COLO829 (cell line): ENCODE results near the gene ZSCAN21.
A peak's percentile ranks its signal among the peaks of the same experiment; 100 is the strongest.

Source experiments
- DNase-seq: peaks from one replicate; pipeline ENCODE4 v3.0.0; 2012; ENCODE audit warnings: low spot score

Gene ZSCAN21

DNA sequence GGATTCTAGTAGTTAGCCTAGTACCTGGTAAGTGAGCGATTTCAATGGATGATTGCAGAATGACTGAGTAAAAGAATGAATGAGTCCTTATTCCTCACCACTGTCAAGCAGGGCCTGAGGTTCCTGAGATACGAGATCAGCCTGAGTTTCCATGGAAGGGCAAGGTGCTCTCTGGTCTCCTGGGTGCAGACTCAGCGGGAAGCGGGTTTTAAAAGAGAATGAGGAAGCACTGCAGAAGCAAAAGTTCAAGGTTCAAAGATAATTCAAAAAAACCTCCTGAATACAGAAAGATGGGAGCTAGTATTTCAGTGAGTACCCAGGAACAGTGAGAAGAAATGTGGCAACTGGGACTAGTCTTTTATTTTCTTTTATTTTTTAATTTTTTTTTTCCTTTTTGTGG, 27.6 kb downstream of the ZSCAN21 start:
- DNase-seq = no peak

DNA sequence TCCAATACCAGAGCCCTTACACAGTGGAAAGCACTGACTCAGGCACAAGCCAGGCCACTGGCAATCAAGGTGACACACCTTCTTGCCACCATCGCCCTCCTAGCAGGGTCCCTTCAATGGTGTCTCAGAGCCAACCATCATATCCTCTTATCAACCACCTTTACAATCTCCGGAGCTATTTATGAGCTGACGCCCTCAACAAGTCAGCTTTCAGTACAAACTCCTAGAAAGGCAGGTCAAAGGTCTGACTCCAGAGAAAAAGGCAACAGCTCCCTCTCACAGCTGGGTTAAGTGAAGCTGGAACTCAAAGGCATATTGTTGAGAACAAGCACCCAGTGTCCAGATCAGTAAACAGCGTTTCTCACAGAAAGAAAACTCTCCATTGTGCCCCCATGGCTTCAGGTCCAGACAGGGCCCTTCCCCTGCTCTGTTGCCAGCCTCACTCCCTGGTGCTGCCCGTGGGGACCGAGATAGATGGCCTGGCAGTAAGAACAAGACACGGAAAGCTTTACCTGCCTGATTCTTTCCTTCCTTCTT, 29.5 kb downstream of the ZSCAN21 start:
- DNase-seq = peak; percentile 64

DNA sequence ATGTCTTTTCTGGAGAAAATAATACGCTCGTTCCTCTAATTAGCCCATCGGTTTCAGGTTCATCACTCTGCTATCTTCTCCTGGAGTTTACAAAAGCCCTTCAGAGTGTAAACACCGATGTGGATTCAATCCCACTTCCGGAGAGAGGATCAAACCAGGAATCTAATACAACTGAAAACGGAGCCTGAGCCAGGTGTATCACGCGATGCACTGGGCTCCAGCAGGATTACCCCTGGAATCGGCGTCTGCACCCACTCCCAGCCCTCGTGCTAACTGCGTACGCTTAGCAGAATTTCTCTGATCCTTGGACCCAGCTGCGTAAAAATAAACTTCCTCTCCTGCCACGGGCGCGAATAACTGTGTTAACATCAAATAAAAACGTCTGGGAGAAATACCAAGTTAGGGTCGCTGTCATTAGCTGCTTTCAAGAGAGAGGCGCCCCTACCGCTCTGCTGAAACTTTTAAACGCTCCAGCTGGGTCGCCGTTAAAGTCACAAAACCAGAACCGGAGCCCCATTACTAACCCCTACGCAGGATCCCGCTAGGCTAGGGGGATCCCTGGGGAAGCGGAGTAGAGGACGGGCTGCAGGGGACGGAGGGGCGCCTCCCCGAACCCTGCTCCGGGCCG, 31.4 kb downstream of the ZSCAN21 start:
- DNase-seq = no peak

DNA sequence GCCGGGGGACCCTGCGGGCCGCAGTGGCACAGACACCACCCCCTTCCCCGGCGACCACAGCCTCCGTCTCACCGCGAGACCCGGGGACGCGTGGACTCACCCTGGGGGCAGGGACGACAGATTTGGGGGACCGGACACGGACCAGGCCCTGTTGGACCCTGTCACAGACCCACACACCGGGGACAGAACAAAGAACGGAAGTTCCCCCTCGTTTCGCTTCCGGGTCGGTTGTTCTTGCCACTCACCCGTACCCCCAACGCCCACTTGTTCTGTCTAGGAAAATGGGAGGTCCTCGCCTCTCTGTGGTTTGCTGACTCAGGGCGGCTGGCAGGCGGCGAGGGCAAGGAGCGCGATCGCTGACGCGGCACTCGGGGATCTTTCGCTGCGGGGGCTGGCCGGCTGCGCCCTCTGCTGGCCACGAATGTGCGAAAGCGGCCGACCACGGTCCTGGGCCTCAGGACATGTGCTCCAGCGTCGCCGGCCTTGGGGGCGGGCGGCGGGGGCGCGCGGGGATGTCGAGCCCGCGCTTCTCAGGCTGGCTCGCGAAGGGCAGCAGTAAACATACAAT, 32.0 kb downstream of the ZSCAN21 start, which contains the start of gene ZNF3:
TSS of gene ZNF3 (minus strand) at position 189 of the 568 bp plus-strand sequence. CDS start 4,366 bp downstream, outside the sequence.
- peak; percentile 97 for DNase-seq

DNA sequence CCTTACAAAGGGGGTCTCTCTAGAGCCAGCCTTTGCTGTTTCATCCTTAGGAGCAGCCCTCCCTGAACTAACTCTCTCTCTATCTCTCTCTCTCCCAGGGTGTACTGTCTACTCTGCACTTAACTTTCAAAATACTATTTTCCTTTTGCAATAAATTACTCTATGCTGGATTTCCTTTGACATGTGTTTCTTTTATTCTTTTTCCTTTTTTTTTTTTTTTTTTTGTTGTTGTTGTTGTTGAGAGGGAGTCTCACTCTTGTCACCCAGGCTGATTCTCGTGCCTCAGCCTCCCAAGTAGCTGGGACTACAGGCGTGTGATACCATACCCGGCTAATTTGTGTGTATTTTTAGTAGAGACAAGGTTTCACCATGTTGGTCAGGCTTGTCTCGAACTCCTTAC, 33.4 kb downstream of the ZSCAN21 start:
- no peak for DNase-seq

DNA sequence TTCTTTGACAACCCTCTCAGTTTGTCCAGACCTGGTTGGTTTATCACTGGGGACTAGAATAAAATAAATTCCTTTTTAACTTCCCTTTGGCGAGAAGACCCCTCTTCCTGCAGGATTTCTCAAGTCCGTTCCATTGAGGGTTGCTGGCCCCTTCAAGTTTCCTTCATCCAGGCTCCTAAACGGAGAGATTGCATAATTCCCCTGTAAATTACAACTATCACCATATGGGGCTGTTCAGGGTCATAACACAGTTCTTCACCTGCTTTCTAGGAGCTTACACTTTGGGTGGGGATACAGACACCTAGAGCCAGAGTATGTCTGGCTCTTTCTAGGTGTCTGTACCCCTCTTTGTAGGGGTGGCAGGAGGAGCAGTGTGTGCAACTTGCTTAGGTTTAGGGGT, 35.9 kb downstream of the ZSCAN21 start:
- no peak for DNase-seq

DNA sequence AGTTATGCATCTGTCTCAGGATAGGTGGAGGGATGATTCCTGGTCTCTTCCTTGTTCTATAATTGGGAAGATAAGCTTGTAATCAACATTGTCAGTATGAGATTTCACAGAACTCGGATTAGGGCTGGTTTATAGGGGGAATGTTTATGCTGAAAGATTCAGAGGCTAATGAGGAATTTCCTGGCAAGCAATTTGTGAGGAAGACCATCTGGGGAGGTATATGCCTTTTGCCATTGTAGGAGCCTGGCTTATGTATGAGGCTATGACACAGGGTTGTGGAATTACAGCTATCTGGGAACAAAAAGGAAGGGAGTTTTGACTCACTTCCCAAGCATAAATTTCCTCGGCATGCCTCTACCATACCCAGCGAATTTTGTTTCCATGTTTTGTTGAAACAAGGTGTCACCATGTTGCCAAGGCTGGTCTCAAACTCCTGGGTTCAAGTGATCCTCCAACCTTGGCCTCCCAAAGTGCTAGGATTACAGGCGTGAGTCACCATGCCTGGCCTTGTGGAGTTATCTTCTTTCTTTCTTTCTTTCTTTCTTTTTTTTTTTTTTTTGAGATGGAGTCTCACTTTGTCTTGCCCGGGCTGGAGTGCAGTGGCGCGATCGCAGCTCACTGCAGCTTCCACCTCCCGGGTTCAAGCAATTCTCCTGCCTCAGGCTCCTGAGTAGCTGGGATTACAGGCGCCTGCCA, 37.6 kb downstream of the ZSCAN21 start:
- DNase-seq = no peak

DNA sequence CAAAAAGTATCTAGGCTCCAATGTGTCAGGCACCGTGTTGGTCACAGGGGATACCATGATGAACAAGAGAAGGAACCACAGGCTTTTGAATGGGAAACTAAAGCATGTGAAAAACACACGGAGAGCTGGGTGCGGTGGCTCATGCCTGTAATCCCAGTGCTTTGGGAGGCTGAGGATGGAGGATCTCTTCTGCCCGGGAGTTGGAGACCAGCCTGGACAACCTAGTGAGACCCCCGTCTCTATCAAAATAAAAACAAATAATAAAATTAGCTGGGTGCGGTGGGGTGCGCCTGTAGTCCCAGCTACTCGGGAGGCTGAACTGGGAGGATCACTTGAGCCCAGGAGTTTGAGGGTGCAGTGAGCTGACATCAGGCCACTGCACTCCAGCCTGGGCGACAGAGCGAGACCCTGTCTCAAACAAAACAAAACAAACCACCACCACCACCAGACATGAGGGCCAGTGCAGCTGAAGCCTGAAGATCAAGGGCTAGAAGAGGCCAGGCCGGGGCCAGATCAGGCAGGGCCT, 38.6 kb downstream of the ZSCAN21 start:
- no peak for DNase-seq

DNA sequence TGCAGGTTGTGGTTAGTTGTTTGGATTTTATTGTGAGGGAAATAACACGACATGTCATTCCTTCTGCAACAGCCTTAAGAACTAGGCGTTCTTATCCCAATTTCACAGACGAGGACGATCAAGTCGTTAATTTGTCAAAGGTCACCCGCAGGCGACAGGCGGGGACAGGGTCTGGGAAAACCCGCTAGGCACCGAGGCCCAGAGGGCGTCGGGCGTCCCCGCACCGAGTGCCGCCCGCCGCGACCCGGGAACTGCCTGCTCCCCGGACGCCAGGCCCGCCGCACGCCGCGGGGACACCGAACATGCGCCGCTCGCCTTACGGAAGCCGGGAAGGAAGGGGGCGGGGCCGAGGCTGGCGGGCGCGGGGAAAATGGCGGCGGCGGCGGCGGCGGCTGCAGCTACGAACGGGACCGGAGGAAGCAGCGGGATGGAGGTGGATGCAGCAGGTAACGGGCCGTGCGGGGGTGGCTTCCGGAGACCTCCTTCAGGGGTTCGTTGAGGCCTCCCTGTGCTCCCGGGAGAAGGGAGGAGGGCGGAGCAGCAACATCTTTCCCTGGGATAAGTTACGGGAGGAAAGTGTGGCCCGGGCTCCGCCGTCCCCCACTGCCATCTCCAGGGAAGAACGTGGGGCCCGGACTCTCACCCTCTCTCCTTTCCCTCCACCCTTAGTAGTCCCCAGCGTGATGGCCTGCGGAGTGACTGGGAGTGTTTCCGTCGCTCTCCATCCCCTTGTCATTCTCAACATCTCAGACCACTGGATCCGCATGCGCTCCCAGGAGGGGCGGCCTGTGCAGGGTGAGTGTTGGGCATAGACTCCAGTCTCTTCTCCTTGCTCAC, 39.3 kb downstream of the ZSCAN21 start, which contains the start of gene COPS6:
TSS of gene COPS6 (plus strand) at position 349 of the 837 bp plus-strand sequence. CDS start at position 371, 22 bp downstream.
- peak; percentile 81 for DNase-seq

DNA sequence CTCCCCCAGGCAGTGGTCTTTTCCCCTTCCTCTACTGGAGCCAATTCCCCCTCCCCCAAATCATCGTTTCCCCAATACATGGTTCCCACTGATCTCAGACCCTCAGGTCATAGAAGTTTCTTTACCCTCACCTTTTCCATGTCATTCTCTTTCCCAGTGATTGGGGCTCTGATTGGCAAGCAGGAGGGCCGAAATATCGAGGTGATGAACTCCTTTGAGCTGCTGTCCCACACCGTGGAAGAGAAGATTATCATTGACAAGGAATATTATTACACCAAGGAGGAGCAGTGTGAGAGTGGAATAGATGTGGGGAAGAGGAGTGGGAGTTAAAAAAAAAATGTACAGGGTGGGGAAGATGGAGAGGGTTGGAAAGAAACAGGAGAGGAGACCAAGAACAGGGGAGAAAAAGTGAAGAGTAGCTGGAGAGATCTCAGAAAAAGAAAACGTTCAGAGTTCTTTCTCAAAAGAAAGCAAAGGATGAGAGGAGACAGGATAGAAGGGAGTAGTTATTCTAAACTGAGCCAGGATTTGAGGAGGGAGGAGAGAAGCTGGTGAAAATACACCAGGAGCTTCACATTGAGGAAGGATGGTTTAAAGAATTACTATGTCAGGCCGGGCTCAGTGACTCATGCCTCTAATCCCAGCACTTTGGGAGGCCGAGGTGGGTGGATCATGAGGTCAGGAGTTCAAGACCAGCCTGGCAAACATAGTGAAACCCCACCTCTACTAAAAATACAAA, 40.1 kb downstream of the ZSCAN21 start:
- no peak for DNase-seq

DNA sequence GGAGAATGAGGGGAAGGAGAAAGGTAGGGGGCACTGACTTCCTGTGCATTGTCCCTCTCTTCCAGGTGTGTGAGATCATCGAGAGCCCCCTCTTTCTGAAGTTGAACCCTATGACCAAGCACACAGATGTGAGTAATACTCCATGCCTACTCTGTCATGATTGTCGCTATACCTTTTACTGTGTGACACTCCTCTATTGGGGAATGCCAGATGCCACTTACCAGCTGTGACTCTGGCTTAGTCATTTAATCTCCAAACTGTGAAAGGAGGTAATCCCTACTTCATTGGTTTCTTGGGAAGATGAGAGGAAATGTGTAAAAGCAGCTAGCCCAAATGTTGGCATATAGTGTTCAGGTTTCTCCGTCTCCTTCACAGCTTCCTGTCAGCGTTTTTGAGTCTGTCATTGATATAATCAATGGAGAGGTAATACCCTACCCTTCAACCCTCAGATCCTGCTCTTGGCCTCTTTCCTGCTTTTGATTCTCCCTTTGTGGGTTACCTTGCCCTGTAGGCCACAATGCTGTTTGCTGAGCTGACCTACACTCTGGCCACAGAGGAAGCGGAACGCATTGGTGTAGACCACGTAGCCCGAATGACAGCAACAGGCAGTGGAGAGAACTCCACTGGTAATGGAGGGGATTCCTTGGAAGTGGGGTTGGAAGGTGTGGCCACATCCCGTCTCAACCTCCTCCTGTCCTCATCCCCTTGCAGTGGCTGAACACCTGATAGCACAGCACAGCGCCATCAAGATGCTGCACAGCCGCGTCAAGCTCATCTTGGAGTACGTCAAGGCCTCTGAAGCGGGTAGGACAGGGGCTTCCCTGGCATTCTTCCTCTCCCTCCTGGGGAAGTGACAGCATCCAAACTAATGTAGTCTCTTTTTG, 41.2 kb downstream of the ZSCAN21 start:
- no peak for DNase-seq

DNA sequence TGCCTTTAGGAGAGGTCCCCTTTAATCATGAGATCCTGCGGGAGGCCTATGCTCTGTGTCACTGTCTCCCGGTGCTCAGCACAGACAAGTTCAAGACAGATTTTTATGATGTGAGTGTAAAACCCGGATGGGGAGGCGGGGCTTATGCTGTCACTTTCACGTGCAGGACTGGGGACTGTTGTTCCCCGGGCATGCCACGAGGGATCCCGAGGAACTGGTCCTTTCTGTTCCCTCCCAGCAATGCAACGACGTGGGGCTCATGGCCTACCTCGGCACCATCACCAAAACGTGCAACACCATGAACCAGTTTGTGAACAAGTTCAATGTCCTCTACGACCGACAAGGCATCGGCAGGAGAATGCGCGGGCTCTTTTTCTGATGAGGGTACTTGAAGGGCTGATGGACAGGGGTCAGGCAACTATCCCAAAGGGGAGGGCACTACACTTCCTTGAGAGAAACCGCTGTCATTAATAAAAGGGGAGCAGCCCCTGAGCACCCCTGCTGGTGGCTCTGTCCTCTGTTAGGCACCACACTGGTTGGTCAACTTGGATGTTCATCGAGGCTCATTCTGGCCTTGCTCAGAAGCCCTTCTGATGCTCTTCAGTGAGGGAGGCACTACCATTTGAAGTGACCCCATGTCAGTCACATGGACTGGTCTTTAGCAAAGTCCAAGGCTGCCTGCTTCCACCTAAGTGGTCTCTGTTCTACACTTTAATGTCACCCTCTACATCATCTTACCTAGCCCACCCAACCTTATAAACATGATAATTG, 42.0 kb downstream of the ZSCAN21 start:
- DNase-seq = no peak

DNA sequence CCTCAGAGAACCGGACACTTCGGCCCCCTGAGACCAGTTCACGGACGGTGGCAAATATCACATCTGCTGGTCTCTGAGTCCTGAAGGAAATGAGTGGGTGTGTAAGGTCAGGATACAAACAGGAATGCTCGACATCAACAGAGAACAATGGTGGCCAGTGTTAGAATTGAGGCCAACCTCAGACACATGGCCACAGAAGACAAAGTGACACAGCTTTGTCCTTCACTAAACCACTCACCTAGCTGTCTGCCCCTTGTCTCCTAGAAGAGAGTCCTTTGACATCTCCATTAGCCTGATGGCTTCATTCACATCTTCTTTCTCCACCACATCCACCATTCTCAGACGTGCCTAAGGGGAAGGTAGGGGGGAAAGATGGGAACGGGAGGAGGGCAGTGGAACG, 43.5 kb downstream of the ZSCAN21 start:
- DNase-seq = peak; percentile 75

DNA sequence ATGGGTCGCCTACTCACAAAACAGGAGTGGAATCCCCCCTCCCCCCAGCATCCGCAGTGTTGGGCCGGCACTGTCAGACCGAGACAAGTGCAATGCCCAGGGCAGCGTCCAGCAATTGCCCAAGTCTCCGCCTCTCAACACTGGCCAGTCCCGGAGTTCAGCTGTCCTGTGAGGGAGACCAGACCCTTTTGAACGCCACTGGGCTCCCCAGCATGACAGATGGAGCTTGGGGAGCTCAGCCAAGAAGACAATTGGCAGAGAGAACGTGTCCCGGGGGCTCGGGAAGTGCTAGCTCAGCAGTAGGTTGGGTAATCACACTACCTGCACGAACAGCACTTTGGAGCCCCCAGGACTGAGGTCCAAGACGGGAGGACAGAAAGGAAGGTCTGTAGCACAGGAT, 43.9 kb downstream of the ZSCAN21 start:
- no peak for DNase-seq

DNA sequence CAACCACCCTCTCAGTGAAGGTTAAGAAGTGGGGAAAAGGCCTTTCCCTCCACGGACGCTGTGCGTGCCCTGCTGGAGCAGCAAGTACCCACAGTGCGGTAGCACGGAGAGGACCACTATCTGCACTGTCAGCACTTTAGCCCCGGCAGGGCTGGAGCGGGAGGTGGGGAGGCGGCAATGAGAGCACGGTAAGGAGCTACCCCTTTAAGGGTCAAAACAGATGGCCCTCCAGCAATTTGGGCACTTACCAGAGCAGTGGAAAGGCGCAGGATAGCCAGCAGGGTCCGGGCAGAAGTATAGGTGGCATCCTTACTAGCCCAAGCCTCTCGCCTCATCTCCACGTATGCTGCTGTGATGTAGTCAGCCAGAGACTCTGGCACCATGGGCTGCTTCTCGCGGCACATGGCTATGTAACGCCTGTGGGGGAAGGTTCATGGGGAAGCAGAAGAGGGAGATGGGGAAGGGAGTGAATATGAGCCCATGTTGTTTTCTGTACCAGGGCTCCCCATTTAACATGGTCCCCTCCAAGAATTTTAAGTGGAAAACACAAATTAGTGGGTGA, 44.4 kb downstream of the ZSCAN21 start:
- no peak for DNase-seq

DNA sequence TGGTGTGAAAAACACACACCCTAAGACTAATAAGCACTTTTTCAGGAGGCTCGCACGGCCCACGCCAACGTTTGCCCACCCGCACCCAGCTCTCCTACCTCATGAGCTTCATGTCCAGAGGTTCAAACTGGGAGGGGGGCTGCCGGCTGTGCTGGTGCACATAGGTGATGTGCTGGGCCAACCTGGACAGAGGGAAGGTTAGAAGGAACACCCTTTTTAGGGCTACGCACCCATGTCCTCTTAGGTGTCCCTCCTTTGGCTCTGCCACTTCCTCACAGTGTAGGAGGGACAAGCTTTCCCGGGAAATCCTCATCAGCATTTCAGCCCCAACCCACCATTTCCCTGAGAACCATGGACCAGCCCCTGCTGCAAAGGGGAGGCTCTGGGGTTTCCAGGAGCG, 45.7 kb downstream of the ZSCAN21 start:
- no peak for DNase-seq

DNA sequence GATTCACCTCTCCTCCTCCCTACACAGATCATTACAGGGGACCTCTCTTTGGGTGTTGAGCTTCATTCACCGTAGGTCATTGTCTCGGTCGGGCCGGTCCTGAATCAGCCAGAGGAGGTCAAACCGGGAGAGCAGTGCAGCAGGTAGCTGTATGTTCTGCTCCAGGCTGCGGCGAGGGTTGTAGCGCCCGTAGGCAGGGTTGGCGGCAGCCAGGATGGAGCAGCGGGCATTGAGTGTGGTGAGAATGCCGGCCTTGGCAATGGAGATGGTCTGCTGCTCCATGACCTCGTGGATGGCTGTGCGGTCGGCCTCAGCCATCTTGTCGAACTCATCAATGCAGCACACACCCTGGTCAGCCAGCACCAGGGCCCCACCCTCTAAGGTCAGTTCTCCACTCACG, 46.1 kb downstream of the ZSCAN21 start:
- DNase-seq = no peak

DNA sequence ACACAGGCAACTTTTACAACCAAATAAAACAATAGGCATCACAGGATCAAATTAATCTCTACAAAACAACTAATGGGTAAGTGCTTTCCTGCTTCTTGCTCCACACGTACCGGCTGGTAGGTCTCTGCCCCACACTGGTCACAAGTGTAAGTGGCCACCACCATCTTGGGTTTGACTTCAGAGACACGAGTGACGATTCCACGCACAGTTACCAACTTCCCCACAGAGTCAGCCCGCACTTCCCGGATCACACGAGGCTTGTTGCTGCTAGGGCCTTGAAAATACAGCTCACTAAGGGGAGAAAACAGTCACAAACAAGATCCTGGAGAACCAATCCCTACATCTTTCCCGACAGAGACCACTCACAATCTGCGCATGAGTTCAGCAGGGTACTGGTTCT, 49.3 kb downstream of the ZSCAN21 start:
- no peak for DNase-seq

DNA sequence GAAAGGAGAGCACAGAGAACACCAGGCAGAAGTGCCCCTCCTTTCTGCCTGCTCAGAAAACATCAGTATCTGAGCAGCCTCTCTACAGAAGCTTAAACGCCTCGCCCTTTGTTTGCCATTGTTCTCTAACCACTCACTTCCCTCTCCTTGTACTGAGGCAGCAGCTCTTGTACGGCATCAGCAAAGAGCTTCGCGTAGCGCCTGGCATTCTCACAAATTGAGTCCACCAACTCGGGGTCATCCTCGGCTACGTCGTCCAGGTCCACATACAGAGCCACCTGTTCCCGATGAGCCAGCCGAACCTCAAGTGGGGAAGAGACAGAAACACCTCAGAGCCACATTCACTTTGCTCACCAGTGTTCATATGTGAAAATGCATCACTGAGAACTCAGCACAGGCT, 49.9 kb downstream of the ZSCAN21 start:
- DNase-seq = no peak
